ENCODE data around the gene SLC25A12. TPM values are rescaled to one million over a fixed set of nuclear protein-coding genes. Genes with fewer than 3 reads are reported as not detected.

The SLC25A12 gene
- polyA plus RNA-seq, 3 donors = 6.5 to 8.8 (median 7.0) TPM

GRCh38 chr2:171794918-171795317 is 99.1 kb downstream of the SLC25A12 start:
- no peak for DNase-seq
- Histone ChIP-seq H3K27ac (ENCODE audit: low read depth in 1 of 2, low read length in 2 of 2) (no peak overlapping the region), H3K79me2 (ENCODE audit: insufficient read depth, low read length) (no peaks in the 10 kb centered on the region), H3K27me3 (ENCODE audit: control insufficient read depth in 2 of 2, insufficient read depth in 2 of 2, low read length in 2 of 2) (no peaks in the 10 kb centered on the region), H3K9me3 (replicated peaks in 1 of 2; ENCODE audit: control insufficient read depth in 1 of 2, insufficient read depth in 1 of 2, low read length in 2 of 2) (no peaks in the 10 kb centered on the region), H4K20me1 (ENCODE audit: insufficient read depth, low read length) (no peaks in the 10 kb centered on the region), H3K4me2 (replicated peaks; ENCODE audit: extremely low read depth, low read length, poor library complexity, severe bottlenecking) (no peak overlapping the region), H3K9ac (ENCODE audit: insufficient read depth, low read length, poor library complexity, severe bottlenecking) (no peak overlapping the region), H3K36me3 (replicated peaks in 1 of 2; ENCODE audit: control insufficient read depth in 1 of 2, insufficient read depth in 2 of 2, low read length in 2 of 2) (peaks cover 31 to 47% of the 10 kb centered on the region in 2 donors), H3K4me1 (ENCODE audit: control insufficient read depth in 1 of 2, insufficient read depth in 2 of 2, low read length in 2 of 2) (peaks cover 10 to 23% of the 10 kb centered on the region in 2 donors), H2AFZ (ENCODE audit: insufficient read depth, low read depth, low read length, poor library complexity, severe bottlenecking) (no peak overlapping the region), H3K4me3 (replicated peaks in 1 of 3; ENCODE audit: low read depth in 2 of 3, low read length in 3 of 3) (no peak overlapping the region)
- H3K27me3 Mint-ChIP-seq (ENCODE audit: low read depth in 3 of 3) = no peaks in the 10 kb centered on the region
- no peaks in the 10 kb centered on the region for H3K9me3 Mint-ChIP-seq
- peaks cover 43 to 48% of the 10 kb centered on the region in 2 donors for H3K36me3 Mint-ChIP-seq
- peaks cover 31% of the 10 kb centered on the region for H3K4me1 Mint-ChIP-seq
- peak overlapping the region in 2 of 7 donors; percentile 0 to 23 for H3K27ac Mint-ChIP-seq
- TF ChIP-seq CTCF (IDR thresholded peaks at IDR 0.05) = no peak
- 79% methylated on average over 2 of the region's 4 CpGs for WGBS (ENCODE audit: insufficient coverage)
- H3K4me3 Mint-ChIP-seq = no peak overlapping the region
- intact Hi-C loops (cut with micrococcal nuclease) = no loop called here

DNA sequence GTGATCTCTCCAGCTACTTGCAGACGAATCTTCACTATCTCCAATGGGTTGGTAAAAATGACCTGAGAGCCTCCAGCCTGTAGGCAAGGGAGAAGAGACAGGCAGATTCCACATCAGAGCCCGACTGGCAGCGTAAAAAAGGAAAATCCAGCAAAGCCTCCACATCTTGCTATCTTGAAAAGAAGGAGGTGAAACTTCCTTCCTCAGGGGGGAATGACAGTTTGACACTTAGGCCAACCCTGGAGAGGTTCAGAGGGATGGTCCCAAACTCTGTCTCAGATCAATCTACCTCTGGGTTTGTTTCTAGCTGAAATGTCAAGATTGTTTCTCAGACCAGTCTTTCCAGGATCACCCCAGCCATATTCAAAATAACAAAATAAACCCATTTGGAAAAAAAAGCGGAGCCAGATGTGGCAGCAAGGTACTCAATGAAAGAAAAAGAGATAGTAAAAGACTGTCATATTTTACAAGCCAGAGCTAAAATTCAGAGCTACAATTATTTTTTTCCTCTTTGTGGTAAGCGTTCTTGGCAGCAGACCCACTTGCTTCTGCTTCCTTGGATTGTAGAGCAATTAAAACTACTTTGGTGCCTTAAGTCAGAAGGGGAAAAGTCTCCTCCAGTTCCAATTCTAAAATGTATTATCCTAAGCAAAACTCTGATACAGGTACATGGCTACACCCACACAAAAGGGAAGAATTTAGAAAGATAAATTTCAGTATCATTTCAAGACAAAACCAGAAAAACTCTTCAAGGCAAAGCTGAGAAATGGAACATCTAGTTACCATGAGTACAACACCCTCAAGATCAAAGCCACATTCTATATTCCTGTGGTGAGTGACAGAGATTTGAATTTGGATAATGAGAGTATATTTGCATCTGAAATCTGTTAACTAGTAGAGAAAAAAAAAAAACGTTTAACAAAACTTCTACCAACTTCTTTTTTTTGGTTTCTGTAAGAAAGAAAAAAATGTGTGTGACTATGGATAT is 100.1 kb downstream of the SLC25A12 start:
- Mint-ChIP-seq H3K27me3 (ENCODE audit: low read depth in 3 of 3) (no peaks in the 10 kb centered on the region), H3K4me3 (no peak overlapping the region), H3K27ac (peak overlapping the region in 2 of 7 donors; percentile 26 to 64), H3K36me3 (peaks cover 46% of the 10 kb centered on the region in 2 donors), H3K9me3 (no peaks in the 10 kb centered on the region), H3K4me1 (peaks cover 26% of the 10 kb centered on the region)
- Histone ChIP-seq H3K27ac (ENCODE audit: low read depth in 1 of 2, low read length in 2 of 2) (no peak overlapping the region), H3K36me3 (replicated peaks in 1 of 2; ENCODE audit: control insufficient read depth in 1 of 2, insufficient read depth in 2 of 2, low read length in 2 of 2) (peaks cover 28 to 43% of the 10 kb centered on the region in 2 donors), H3K4me2 (replicated peaks; ENCODE audit: extremely low read depth, low read length, poor library complexity, severe bottlenecking) (no peak overlapping the region), H3K9ac (ENCODE audit: insufficient read depth, low read length, poor library complexity, severe bottlenecking) (no peak overlapping the region), H3K9me3 (replicated peaks in 1 of 2; ENCODE audit: control insufficient read depth in 1 of 2, insufficient read depth in 1 of 2, low read length in 2 of 2) (no peaks in the 10 kb centered on the region), H3K79me2 (ENCODE audit: insufficient read depth, low read length) (no peaks in the 10 kb centered on the region), H3K4me1 (ENCODE audit: control insufficient read depth in 1 of 2, insufficient read depth in 2 of 2, low read length in 2 of 2) (peaks cover 9 to 19% of the 10 kb centered on the region in 2 donors), H2AFZ (ENCODE audit: insufficient read depth, low read depth, low read length, poor library complexity, severe bottlenecking) (no peak overlapping the region), H4K20me1 (ENCODE audit: insufficient read depth, low read length) (no peaks in the 10 kb centered on the region), H3K4me3 (replicated peaks in 1 of 3; ENCODE audit: low read depth in 2 of 3, low read length in 3 of 3) (no peak overlapping the region), H3K27me3 (ENCODE audit: control insufficient read depth in 2 of 2, insufficient read depth in 2 of 2, low read length in 2 of 2) (no peaks in the 10 kb centered on the region)
- TF ChIP-seq CTCF (IDR thresholded peaks at IDR 0.05) = no peak
- WGBS (ENCODE audit: insufficient coverage) = no CpG with 5 or more reads among the region's 6 CpGs
- no peak for DNase-seq
- intact Hi-C loops (cut with micrococcal nuclease) = no loop called here

All from CD14-positive monocyte (primary cell).